GM12878 (cell line): ENCODE measurements around the gene SNRNP27.

ENCODE experiments used
- NBN ChIP-seq: fragments of 450-650 bp; IDR thresholded peaks from 2 replicates; pipeline ENCODE4 v1.6.1; 2016
- POLR2A ChIP-seq: IDR thresholded peaks from 2 replicates; pipeline ENCODE4 v1.6.1; 2011; ENCODE audit warnings: low read depth, mild to moderate bottlenecking, low read length

DNA sequence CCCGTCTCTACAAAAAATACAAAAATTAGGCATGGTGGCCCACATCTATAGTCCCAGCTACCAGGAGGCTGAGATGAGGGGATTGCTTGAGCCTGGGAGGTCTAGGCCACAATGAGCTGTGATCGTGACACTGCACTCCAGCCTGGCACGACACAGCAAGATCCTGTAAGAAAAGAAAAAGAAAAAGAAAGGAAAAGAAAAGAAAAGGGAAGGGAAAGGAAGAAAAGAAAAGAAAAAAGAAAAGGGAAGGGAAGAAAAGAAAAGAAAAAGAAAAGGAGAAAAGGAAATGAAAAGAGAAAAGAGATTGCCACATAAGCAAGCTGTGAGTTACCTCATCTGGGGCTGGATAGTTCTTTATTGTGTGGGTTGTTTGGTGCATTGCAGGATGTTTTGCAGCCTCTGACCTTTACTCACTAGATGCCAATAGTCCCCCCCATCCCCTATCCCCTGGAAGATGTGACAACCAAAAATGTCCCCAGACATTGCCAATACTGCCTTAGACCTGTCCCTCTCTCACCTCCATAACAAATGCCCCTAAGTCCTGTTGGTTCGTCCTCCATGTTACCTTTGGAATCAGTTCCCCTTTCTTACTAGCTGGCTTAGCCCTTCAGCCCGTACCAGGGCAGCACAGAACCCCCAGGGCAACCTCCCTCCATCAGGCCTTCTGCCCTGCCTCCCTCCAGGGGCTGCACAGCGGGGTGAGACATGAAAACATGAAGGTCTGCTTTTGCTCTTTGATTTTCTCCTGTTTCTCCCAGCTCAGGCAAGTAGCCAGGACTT lies 58.8 kb downstream of the SNRNP27 start:
- TF ChIP-seq POLR2A (no peak), NBN (no peak)
